Astrocyte (in vitro differentiated cells and primary cell): ENCODE data around the gene INPP5B. TPM values are rescaled to one million over a fixed set of nuclear protein-coding genes. Genes with fewer than 3 reads are reported as not detected.

Experiments used
- DNase-seq: peaks from one replicate; pipeline ENCODE4 v3.0.0-alpha.2; 2010; ENCODE audit warnings: low read depth
- FAIRE-seq: peaks from 2 replicates; lab custom pipeline; 2011; peaks lifted over from hg19 to GRCh38; lab: Jason Lieb, UNC
- H2AFZ ChIP-seq: 2 replicates; pipeline ENCODE4 v1.6.0; 2012; ENCODE audit warnings: low read depth, low read length, inconsistent platforms
- H3K27ac ChIP-seq: 2 replicates; pipeline ENCODE4 v1.5.1; 2011; ENCODE audit warnings: low read depth, low read length, inconsistent platforms
- H3K27me3 ChIP-seq: 2 replicates; pipeline ENCODE4 v1.6.0; 2011; ENCODE audit warnings: low read length, inconsistent platforms; ENCODE audit not compliant: insufficient read depth
- H3K36me3 ChIP-seq: 2 replicates; pipeline ENCODE4 v1.5.1; 2011; ENCODE audit warnings: low read length, inconsistent platforms; ENCODE audit not compliant: insufficient read depth
- H3K4me1 ChIP-seq: 2 replicates; pipeline ENCODE4 v1.5.1; 2011; ENCODE audit warnings: low read length, inconsistent platforms; ENCODE audit not compliant: insufficient read depth
- H3K4me2 ChIP-seq: 2 replicates; pipeline ENCODE4 v1.6.0; 2012; ENCODE audit warnings: low read length, inconsistent platforms
- H3K4me3 ChIP-seq: 2 replicates; pipeline ENCODE4 v1.5.1; 2011; ENCODE audit warnings: low read depth, mild to moderate bottlenecking, low read length, inconsistent platforms; ENCODE audit not compliant: insufficient read depth
- H3K79me2 ChIP-seq: 2 replicates; pipeline ENCODE4 v1.6.0; 2012; ENCODE audit warnings: mild to moderate bottlenecking, low read length, inconsistent platforms; ENCODE audit not compliant: insufficient read depth
- H3K9ac ChIP-seq: 2 replicates; pipeline ENCODE4 v1.6.0; 2012; ENCODE audit warnings: mild to moderate bottlenecking, low read length, inconsistent platforms
- H3K9me3 ChIP-seq: 2 replicates; pipeline ENCODE4 v1.5.1; 2012; ENCODE audit warnings: low read depth, mild to moderate bottlenecking, low read length, inconsistent platforms; ENCODE audit not compliant: insufficient read depth
- H4K20me1 ChIP-seq: 2 replicates; pipeline ENCODE4 v1.6.0; 2012; ENCODE audit warnings: low read length, inconsistent platforms; ENCODE audit not compliant: insufficient read depth
- H3K27ac Mint-ChIP-seq: one replicate; pipeline ENCODE4 v1.8.0; 2021; ENCODE audit warnings: mild to moderate bottlenecking, mixed read lengths; ENCODE audit not compliant: unreplicated experiment
- H3K27me3 Mint-ChIP-seq: one replicate; pipeline ENCODE4 v1.8.0; 2021; ENCODE audit warnings: low read depth, mixed read lengths; ENCODE audit not compliant: unreplicated experiment
- H3K36me3 Mint-ChIP-seq: one replicate; pipeline ENCODE4 v1.8.0; 2021; ENCODE audit warnings: low read depth, mixed read lengths; ENCODE audit not compliant: unreplicated experiment
- H3K4me1 Mint-ChIP-seq: one replicate; pipeline ENCODE4 v1.8.0; 2021; ENCODE audit warnings: low read depth, mixed read lengths; ENCODE audit not compliant: unreplicated experiment
- H3K4me3 Mint-ChIP-seq: one replicate; pipeline ENCODE4 v1.8.0; 2021; ENCODE audit warnings: mild to moderate bottlenecking, moderate library complexity, mixed read lengths; ENCODE audit not compliant: unreplicated experiment
- H3K9me3 Mint-ChIP-seq: one replicate; pipeline ENCODE4 v1.8.0; 2021; ENCODE audit warnings: mild to moderate bottlenecking, mixed read lengths; ENCODE audit not compliant: unreplicated experiment
- EZH2 ChIP-seq: IDR thresholded peaks from 2 replicates; pipeline ENCODE4 v1.6.1; 2012; ENCODE audit warnings: mild to moderate bottlenecking, low read length, inconsistent platforms; ENCODE audit not compliant: insufficient read depth
- total RNA-seq: library from RNA; stranded (reverse); gene quantifications from 2 replicates; pipeline ENCODE4 v1.2.1, GENCODE V29; 2021
- TF ChIP-seq, protein P1 (sequence below): IDR thresholded peaks from 2 replicates; pipeline ENCODE4 v1.5.1; 2011; ENCODE audit warnings: low read depth, mild to moderate bottlenecking, inconsistent platforms, low read length, moderate library complexity; ENCODE audit not compliant: insufficient read depth

INPP5B gene
- total RNA-seq, 1 donor from 2014 or later = 19.4 TPM

DNA sequence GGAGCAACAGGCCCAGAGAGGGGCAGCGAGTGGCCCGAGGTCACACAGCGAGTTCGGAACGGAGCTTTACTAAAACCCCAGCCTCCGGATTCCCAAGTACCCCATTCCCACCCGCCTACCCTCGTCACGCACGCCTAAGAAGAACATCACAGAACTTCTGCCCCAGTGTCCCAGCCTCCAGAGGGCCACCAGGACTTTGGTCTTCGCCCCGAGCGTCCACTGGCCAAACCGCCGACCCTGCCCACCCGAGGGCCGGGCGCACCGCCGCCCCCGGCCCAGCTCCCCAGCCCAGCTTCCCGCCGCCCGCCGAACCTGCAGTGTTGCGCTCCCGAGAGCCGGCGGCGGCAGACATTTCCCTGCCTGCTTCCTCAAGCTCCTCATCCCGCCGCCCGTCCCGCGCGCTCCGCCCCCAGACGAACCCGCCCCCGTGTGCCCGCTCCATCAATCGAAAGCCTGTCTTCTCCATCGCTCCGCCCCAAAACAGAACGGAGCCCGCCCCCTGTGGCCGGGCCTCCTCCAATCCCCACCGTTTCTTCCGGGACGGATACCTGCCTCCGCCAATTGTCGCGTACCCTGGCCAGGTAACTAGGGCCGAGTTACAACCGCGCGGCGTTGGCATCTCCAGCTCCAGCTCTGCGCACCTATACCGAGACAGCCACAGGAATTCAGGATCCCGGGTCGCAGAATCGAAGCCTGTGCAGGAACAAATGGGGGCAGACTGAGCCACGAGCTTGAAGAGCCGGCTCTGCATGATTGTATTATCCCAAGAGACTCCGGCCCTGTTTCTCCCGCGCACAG, 15.3 kb downstream of the INPP5B start:
- peaks cover 5% of the 10 kb centered on the region for H3K79me2 ChIP-seq
- Mint-ChIP-seq H3K4me1 (peaks cover 9% of the 10 kb centered on the region), H3K9me3 (no peaks in the 10 kb centered on the region), H3K27me3 (no peaks in the 10 kb centered on the region), H3K27ac (peak overlapping the region; percentile 88), H3K4me3 (peak overlapping the region; percentile 86), H3K36me3 (peaks cover 19% of the 10 kb centered on the region)
- DNase-seq (peak; percentile 86), FAIRE-seq (no peak)
- no peak overlapping the region for H3K27ac ChIP-seq
- peak overlapping the region; percentile 78 for H3K9ac ChIP-seq
- H2AFZ ChIP-seq = peak overlapping the region; percentile 74
- H3K4me3 ChIP-seq = peak overlapping the region; percentile 68
- peaks cover 12% of the 10 kb centered on the region for H3K4me1 ChIP-seq
- no peaks in the 10 kb centered on the region for H3K27me3 ChIP-seq
- peak overlapping the region; percentile 85 for H3K4me2 ChIP-seq
- peaks cover 7% of the 10 kb centered on the region for H4K20me1 ChIP-seq
- H3K36me3 ChIP-seq = no peaks in the 10 kb centered on the region
- no peak for TF ChIP-seq EZH2
- TF ChIP-seq, protein P1, sequence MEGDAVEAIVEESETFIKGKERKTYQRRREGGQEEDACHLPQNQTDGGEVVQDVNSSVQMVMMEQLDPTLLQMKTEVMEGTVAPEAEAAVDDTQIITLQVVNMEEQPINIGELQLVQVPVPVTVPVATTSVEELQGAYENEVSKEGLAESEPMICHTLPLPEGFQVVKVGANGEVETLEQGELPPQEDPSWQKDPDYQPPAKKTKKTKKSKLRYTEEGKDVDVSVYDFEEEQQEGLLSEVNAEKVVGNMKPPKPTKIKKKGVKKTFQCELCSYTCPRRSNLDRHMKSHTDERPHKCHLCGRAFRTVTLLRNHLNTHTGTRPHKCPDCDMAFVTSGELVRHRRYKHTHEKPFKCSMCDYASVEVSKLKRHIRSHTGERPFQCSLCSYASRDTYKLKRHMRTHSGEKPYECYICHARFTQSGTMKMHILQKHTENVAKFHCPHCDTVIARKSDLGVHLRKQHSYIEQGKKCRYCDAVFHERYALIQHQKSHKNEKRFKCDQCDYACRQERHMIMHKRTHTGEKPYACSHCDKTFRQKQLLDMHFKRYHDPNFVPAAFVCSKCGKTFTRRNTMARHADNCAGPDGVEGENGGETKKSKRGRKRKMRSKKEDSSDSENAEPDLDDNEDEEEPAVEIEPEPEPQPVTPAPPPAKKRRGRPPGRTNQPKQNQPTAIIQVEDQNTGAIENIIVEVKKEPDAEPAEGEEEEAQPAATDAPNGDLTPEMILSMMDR = no peak
- no peaks in the 10 kb centered on the region for H3K9me3 ChIP-seq

DNA sequence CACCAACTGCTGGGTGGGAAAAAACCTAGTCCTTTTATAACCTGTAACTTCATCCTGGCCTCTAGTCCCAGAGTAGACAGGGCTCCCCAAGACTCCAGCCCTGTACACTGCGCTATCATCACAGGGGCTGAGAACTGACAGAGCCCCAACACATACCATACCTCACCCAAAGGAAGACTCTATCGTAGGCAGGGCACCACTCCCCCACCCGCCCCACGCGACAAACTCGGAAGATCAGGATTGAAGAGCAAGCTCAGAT, 15.8 kb downstream of the INPP5B start:
- peaks cover 10% of the 10 kb centered on the region for H3K4me1 Mint-ChIP-seq
- H3K36me3 Mint-ChIP-seq = peaks cover 17% of the 10 kb centered on the region
- no peak for FAIRE-seq
- H3K79me2 ChIP-seq = peaks cover 5% of the 10 kb centered on the region
- peak overlapping the region; percentile 74 for H2AFZ ChIP-seq
- peak overlapping the region; percentile 23 for H3K27ac Mint-ChIP-seq
- H4K20me1 ChIP-seq = peaks cover 7% of the 10 kb centered on the region
- no peaks in the 10 kb centered on the region for H3K9me3 Mint-ChIP-seq
- peaks cover 12% of the 10 kb centered on the region for H3K4me1 ChIP-seq
- TF ChIP-seq, protein P1 = no peak
- no peak for TF ChIP-seq EZH2
- H3K4me2 ChIP-seq = peak overlapping the region; percentile 85
- H3K4me3 Mint-ChIP-seq = peak overlapping the region; percentile 86
- H3K9me3 ChIP-seq = no peaks in the 10 kb centered on the region
- no peak for DNase-seq
- peak overlapping the region; percentile 68 for H3K4me3 ChIP-seq
- no peak overlapping the region for H3K27ac ChIP-seq
- no peaks in the 10 kb centered on the region for H3K36me3 ChIP-seq
- no peaks in the 10 kb centered on the region for H3K27me3 Mint-ChIP-seq
- H3K9ac ChIP-seq = peak overlapping the region; percentile 78
- H3K27me3 ChIP-seq = no peaks in the 10 kb centered on the region
